ENCODE data around the gene UGT1A5.
"Not testable (repeated sequence)": the region's sequence is repeated elsewhere in the genome, so short reads cannot be mapped to it uniquely, and the experiment has no call there.

The UGT1A5 gene

GRCh38 chr2:233746475-233747282, 34.0 kb downstream of the UGT1A5 start:
- DNase-seq = no peak

GRCh38 chr2:233747283-233747544, 34.5 kb downstream of the UGT1A5 start:
- no peak for DNase-seq

- not testable (repeated sequence) for DNase-seq
Observed at GRCh38 chr2:233750689-233751088, 38.0 kb downstream of the UGT1A5 start.

- DNase-seq = not testable (repeated sequence)
Observed at GRCh38 chr2:233751212-233752009, 38.7 kb downstream of the UGT1A5 start.

- no peak for DNase-seq
Observed at GRCh38 chr2:233754872-233755611, 42.3 kb downstream of the UGT1A5 start.

- DNase-seq = no peak
Observed at GRCh38 chr2:233756429-233757081, 43.8 kb downstream of the UGT1A5 start.

GRCh38 chr2:233758141-233758540, 45.4 kb downstream of the UGT1A5 start:
- DNase-seq = no peak

- DNase-seq = no peak
Observed at GRCh38 chr2:233758849-233759248, 46.1 kb downstream of the UGT1A5 start.

GRCh38 chr2:233760043-233760442, 47.3 kb downstream of the UGT1A5 start, which contains the start of gene UGT1A1:
Gene UGT1A1, plus strand, starts transcription at chr2:233760270. Its CDS starts 18 bp downstream, at chr2:233760288.
- no peak for DNase-seq

- DNase-seq = no peak
Observed at GRCh38 chr2:233761040-233761769, 48.5 kb downstream of the UGT1A5 start.

GRCh38 chr2:233764264-233764663, 51.6 kb downstream of the UGT1A5 start:
- DNase-seq = no peak

GRCh38 chr2:233764761-233765160, 52.1 kb downstream of the UGT1A5 start:
- DNase-seq = no peak

GRCh38 chr2:233766416-233766815, 53.7 kb downstream of the UGT1A5 start:
- no peak for DNase-seq

GRCh38 chr2:233768076-233768475, 55.4 kb downstream of the UGT1A5 start:
- no peak for DNase-seq

GRCh38 chr2:233769260-233769659, 56.6 kb downstream of the UGT1A5 start:
- DNase-seq = no peak

GRCh38 chr2:233772153-233772552, 59.4 kb downstream of the UGT1A5 start:
- no peak for DNase-seq

GRCh38 chr2:233772583-233772982, 59.9 kb downstream of the UGT1A5 start:
- DNase-seq = no peak

- no peak for DNase-seq
Observed at GRCh38 chr2:233773854-233774253, 61.1 kb downstream of the UGT1A5 start.

GRCh38 chr2:233775414-233775813, 62.7 kb downstream of the UGT1A5 start:
- no peak for DNase-seq

GRCh38 chr2:233778030-233778429, 65.3 kb downstream of the UGT1A5 start, which contains the start of gene MROH2A:
Gene MROH2A, plus strand, starts transcription at chr2:233778330. Its CDS starts 1,029 bp downstream, at chr2:233779359.
- DNase-seq = no peak

GRCh38 chr2:233779722-233780121, 67.0 kb downstream of the UGT1A5 start:
- DNase-seq = no peak

GRCh38 chr2:233780771-233781170, 68.1 kb downstream of the UGT1A5 start:
- no peak for DNase-seq
